Measurements from ENCODE around the gene MMP14. TPM values are rescaled to one million over a fixed set of nuclear protein-coding genes. Genes with fewer than 3 reads are reported as not detected.

The MMP14 gene
- total and polyA plus RNA-seq, 2 of the 13 experiments (the other 11 are each of a cell fraction or from before 2014, with no cell fraction given), result 5.2 to 9.8 TPM

DNA sequence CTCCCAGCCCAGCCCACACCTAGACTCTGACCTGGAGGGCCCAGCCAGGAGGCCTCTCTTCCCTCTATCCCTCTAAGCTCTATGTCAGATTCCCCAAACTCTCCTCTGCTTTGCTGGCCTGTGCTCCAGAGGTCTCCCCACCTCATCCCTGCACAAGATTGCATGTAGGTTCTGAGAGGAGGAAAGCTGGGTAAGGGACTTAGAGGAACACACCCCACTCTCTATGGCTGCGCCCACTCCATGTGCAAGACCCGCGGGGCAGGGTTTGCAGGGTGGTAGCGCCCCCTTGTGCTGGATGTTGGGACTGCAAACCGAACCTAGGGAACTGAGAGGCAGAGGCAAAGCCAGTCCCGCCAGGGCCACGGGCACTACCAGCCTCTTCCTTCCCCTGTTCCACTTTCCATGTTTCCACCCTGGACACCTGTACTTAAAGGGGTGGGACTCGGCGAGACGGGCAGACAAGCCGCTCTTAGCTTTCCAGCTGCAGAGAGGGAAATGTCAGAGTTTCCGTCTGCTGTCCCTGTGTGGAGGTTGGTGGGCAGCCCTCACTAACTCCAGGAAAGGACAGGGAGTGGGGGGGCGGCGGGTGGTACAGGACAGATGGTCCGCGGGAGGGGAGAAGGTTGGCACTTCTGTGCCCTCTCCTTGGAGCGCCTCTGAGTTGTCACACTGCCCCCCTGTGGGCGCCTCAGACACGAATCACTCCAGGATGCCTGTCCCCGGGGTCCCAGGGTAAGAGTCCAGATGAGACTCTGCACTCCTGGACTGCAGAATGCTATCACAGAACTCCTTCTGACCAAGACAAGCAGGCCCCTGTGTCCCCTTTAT is 16.8 kb downstream of the MMP14 start (continued):
- TF ChIP-seq, protein P1, sequence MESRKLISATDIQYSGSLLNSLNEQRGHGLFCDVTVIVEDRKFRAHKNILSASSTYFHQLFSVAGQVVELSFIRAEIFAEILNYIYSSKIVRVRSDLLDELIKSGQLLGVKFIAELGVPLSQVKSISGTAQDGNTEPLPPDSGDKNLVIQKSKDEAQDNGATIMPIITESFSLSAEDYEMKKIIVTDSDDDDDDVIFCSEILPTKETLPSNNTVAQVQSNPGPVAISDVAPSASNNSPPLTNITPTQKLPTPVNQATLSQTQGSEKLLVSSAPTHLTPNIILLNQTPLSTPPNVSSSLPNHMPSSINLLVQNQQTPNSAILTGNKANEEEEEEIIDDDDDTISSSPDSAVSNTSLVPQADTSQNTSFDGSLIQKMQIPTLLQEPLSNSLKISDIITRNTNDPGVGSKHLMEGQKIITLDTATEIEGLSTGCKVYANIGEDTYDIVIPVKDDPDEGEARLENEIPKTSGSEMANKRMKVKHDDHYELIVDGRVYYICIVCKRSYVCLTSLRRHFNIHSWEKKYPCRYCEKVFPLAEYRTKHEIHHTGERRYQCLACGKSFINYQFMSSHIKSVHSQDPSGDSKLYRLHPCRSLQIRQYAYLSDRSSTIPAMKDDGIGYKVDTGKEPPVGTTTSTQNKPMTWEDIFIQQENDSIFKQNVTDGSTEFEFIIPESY (CRISPR knock-in tag; IDR thresholded peaks at IDR 0.05), result peak; percentile 77
- TF ChIP-seq ZNF543 (CRISPR knock-in tag; IDR thresholded peaks at IDR 0.05) (peak; percentile 78), POLR2AphosphoS2 (IDR thresholded peaks at IDR 0.05; ENCODE audit: low read depth, low read length) (no peak), CHCHD3 (CRISPR knock-in tag; IDR thresholded peaks at IDR 0.05) (no peak), USF2 (IDR thresholded peaks at IDR 0.05; ENCODE audit: low read depth, low read length) (no peak), USF2 (CRISPR knock-in tag; IDR thresholded peaks at IDR 0.05; ENCODE audit: borderline replicate concordance) (no peak), ZFP91 (CRISPR knock-in tag; IDR thresholded peaks at IDR 0.05; ENCODE audit: borderline replicate concordance) (peak; percentile 97), ZNF710 (CRISPR knock-in tag; IDR thresholded peaks at IDR 0.05; ENCODE audit: borderline replicate concordance) (peak; percentile 84), MTA3 (CRISPR knock-in tag; IDR thresholded peaks at IDR 0.05) (no peak), ASH2L (IDR thresholded peaks at IDR 0.05; ENCODE audit: insufficient read length, low read depth, low read length) (peak; percentile 80), MIER3 (CRISPR knock-in tag; IDR thresholded peaks at IDR 0.05; ENCODE audit: borderline replicate concordance) (peak; percentile 86; the same call in 1 of the 2 replicates), NFIC (IDR thresholded peaks at IDR 0.05; ENCODE audit: low read length) (no peak), CBX5 (CRISPR knock-in tag; IDR thresholded peaks at IDR 0.05; ENCODE audit: borderline replicate concordance) (peak; percentile 89; the same call in 1 of the 2 replicates), ZNF619 (CRISPR knock-in tag; IDR thresholded peaks at IDR 0.05) (peak; percentile 98)
- TF ChIP-seq, protein P2, sequence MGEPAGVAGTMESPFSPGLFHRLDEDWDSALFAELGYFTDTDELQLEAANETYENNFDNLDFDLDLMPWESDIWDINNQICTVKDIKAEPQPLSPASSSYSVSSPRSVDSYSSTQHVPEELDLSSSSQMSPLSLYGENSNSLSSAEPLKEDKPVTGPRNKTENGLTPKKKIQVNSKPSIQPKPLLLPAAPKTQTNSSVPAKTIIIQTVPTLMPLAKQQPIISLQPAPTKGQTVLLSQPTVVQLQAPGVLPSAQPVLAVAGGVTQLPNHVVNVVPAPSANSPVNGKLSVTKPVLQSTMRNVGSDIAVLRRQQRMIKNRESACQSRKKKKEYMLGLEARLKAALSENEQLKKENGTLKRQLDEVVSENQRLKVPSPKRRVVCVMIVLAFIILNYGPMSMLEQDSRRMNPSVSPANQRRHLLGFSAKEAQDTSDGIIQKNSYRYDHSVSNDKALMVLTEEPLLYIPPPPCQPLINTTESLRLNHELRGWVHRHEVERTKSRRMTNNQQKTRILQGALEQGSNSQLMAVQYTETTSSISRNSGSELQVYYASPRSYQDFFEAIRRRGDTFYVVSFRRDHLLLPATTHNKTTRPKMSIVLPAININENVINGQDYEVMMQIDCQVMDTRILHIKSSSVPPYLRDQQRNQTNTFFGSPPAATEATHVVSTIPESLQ (CRISPR knock-in tag; conservative IDR thresholded peaks at IDR 0.05), result no peak
- TF ChIP-seq, protein P3, sequence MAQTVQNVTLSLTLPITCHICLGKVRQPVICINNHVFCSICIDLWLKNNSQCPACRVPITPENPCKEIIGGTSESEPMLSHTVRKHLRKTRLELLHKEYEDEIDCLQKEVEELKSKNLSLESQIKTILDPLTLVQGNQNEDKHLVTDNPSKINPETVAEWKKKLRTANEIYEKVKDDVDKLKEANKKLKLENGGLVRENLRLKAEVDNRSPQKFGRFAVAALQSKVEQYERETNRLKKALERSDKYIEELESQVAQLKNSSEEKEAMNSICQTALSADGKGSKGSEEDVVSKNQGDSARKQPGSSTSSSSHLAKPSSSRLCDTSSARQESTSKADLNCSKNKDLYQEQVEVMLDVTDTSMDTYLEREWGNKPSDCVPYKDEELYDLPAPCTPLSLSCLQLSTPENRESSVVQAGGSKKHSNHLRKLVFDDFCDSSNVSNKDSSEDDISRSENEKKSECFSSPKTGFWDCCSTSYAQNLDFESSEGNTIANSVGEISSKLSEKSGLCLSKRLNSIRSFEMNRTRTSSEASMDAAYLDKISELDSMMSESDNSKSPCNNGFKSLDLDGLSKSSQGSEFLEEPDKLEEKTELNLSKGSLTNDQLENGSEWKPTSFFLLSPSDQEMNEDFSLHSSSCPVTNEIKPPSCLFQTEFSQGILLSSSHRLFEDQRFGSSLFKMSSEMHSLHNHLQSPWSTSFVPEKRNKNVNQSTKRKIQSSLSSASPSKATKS (CRISPR knock-in tag; IDR thresholded peaks at IDR 0.05), result no peak
